OCI-LY1 (cell line): ENCODE data around the gene COL16A1.

Experiments used
- H2AFZ ChIP-seq: fragments of 200-600 bp; sonication (generic), shearing (Covaris generic); 2 replicates; pipeline ENCODE4 v1.6.0; 2014; ENCODE audit warnings: antibody characterized with exemption, mild to moderate bottlenecking, low read length
- H3F3A ChIP-seq: fragments of 200-600 bp; sonication (generic), shearing (Covaris generic); 2 replicates; pipeline ENCODE4 v1.6.0; 2014; ENCODE audit warnings: mild to moderate bottlenecking, antibody characterized with exemption, low read length, moderate library complexity; ENCODE audit not compliant: insufficient read depth
- H3K27ac ChIP-seq: fragments of 200-600 bp; sonication (generic); 2 replicates; pipeline ENCODE4 v1.5.1; 2014; ENCODE audit warnings: low read length, mixed run types, mild to moderate bottlenecking, low read depth; ENCODE audit not compliant: poor library complexity, severe bottlenecking
- H3K27me3 ChIP-seq: fragments of 200-600 bp; sonication (generic); 2 replicates; pipeline ENCODE4 v1.6.0; 2014; ENCODE audit warnings: antibody characterized with exemption, mild to moderate bottlenecking, low read length, moderate library complexity; ENCODE audit not compliant: insufficient read depth
- H3K36me3 ChIP-seq: fragments of 200-600 bp; sonication (generic); 2 replicates; pipeline ENCODE4 v1.6.1; 2014; ENCODE audit warnings: mild to moderate bottlenecking, antibody characterized with exemption, low read length, moderate library complexity, mixed read lengths; ENCODE audit not compliant: insufficient read depth
- H3K4me1 ChIP-seq: fragments of 200-600 bp; sonication (generic); 2 replicates; pipeline ENCODE4 v1.5.1; 2014; ENCODE audit warnings: mild to moderate bottlenecking, low read length, moderate library complexity; ENCODE audit not compliant: insufficient read depth, severe bottlenecking
- H3K4me2 ChIP-seq: fragments of 200-600 bp; sonication (generic), shearing (Covaris generic); 2 replicates; pipeline ENCODE4 v1.6.1; 2014; ENCODE audit warnings: low read length
- H3K4me3 ChIP-seq: fragments of 200-600 bp; sonication (generic); 2 replicates; pipeline ENCODE4 v1.5.1; 2014; ENCODE audit warnings: low read length, low read depth, mild to moderate bottlenecking, mixed read lengths; ENCODE audit not compliant: poor library complexity, severe bottlenecking
- H3K79me2 ChIP-seq: fragments of 200-600 bp; shearing (Covaris generic); 2 replicates; pipeline ENCODE4 v1.6.1; 2016; ENCODE audit warnings: mixed run types, low read length, mixed read lengths; ENCODE audit not compliant: insufficient read depth
- H3K9ac ChIP-seq: fragments of 200-600 bp; sonication (generic), shearing (Covaris generic); 2 replicates; pipeline ENCODE4 v1.6.1; 2014; ENCODE audit warnings: mild to moderate bottlenecking, low read length, mixed read lengths
- H3K9me2 ChIP-seq: fragments of 200-600 bp; sonication (generic), shearing (Covaris generic); 2 replicates; pipeline ENCODE4 v1.6.1; 2014; ENCODE audit warnings: low read depth, mild to moderate bottlenecking, low read length, mixed read lengths
- H3K9me3 ChIP-seq: fragments of 200-600 bp; shearing (Covaris generic); 2 replicates; pipeline ENCODE4 v1.6.1; 2014; ENCODE audit warnings: low read length, mixed read lengths
- H4K20me1 ChIP-seq: fragments of 200-600 bp; sonication (generic), shearing (Covaris generic); 2 replicates; pipeline ENCODE4 v1.6.0; 2016; ENCODE audit warnings: mild to moderate bottlenecking, low read length; ENCODE audit not compliant: insufficient read depth
- EZH2 ChIP-seq: fragments of 200-600 bp; sonication (generic), shearing (Covaris generic); IDR thresholded peaks from 2 replicates; pipeline ENCODE4 v1.8.0; 2017; ENCODE audit warnings: borderline replicate concordance, mixed run types, mild to moderate bottlenecking, antibody characterized with exemption, low read length, moderate library complexity, mixed read lengths
- TF ChIP-seq, protein P1 (sequence below): fragments of 200-600 bp; sonication (generic), shearing (Covaris generic); IDR thresholded peaks from 2 replicates; pipeline ENCODE4 v1.5.1; 2017; ENCODE audit warnings: mild to moderate bottlenecking, antibody characterized with exemption, low read length, moderate library complexity, mixed read lengths

Gene COL16A1

GRCh38 chr1:31639543-31639942 is 64.3 kb downstream of the COL16A1 start:
- no peaks in the 10 kb centered on the region for H3K27me3 ChIP-seq
- H4K20me1 ChIP-seq, result no peaks in the 10 kb centered on the region
- H3K4me2 ChIP-seq, result peak overlapping the region; percentile 18; the same call in 1 of the 2 replicates
- H2AFZ ChIP-seq, result no peak overlapping the region
- H3F3A ChIP-seq, result no peaks in the 10 kb centered on the region
- peaks cover 14% of the 10 kb centered on the region; the same call in 1 of the 2 replicates for H3K36me3 ChIP-seq
- H3K9me3 ChIP-seq, result no peaks in the 10 kb centered on the region
- H3K4me1 ChIP-seq, result peaks cover 40% of the 10 kb centered on the region
- no peak for TF ChIP-seq EZH2
- TF ChIP-seq, protein P1, sequence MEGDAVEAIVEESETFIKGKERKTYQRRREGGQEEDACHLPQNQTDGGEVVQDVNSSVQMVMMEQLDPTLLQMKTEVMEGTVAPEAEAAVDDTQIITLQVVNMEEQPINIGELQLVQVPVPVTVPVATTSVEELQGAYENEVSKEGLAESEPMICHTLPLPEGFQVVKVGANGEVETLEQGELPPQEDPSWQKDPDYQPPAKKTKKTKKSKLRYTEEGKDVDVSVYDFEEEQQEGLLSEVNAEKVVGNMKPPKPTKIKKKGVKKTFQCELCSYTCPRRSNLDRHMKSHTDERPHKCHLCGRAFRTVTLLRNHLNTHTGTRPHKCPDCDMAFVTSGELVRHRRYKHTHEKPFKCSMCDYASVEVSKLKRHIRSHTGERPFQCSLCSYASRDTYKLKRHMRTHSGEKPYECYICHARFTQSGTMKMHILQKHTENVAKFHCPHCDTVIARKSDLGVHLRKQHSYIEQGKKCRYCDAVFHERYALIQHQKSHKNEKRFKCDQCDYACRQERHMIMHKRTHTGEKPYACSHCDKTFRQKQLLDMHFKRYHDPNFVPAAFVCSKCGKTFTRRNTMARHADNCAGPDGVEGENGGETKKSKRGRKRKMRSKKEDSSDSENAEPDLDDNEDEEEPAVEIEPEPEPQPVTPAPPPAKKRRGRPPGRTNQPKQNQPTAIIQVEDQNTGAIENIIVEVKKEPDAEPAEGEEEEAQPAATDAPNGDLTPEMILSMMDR, result no peak
- H3K9me2 ChIP-seq, result no peaks in the 10 kb centered on the region
- H3K9ac ChIP-seq, result no peak overlapping the region; the same call in 1 of the 2 replicates
- H3K27ac ChIP-seq, result no peak overlapping the region
- H3K79me2 ChIP-seq, result peaks cover 62% of the 10 kb centered on the region
- H3K4me3 ChIP-seq, result no peak overlapping the region

GRCh38 chr1:31637915-31638673 is 65.7 kb downstream of the COL16A1 start:
- Histone ChIP-seq H3K36me3 (peaks cover 26% of the 10 kb centered on the region; the same call in 1 of the 2 replicates), H3K4me3 (no peak overlapping the region), H3K9me2 (no peaks in the 10 kb centered on the region), H3K27ac (no peak overlapping the region), H2AFZ (no peak overlapping the region), H3K4me1 (peaks cover 30% of the 10 kb centered on the region), H3K9ac (no peak overlapping the region), H3K79me2 (peaks cover 54% of the 10 kb centered on the region), H3K4me2 (no peak overlapping the region), H4K20me1 (no peaks in the 10 kb centered on the region), H3K27me3 (no peaks in the 10 kb centered on the region), H3K9me3 (no peaks in the 10 kb centered on the region), H3F3A (no peaks in the 10 kb centered on the region)
- TF ChIP-seq EZH2, result no peak
- TF ChIP-seq, protein P1, result no peak

DNA sequence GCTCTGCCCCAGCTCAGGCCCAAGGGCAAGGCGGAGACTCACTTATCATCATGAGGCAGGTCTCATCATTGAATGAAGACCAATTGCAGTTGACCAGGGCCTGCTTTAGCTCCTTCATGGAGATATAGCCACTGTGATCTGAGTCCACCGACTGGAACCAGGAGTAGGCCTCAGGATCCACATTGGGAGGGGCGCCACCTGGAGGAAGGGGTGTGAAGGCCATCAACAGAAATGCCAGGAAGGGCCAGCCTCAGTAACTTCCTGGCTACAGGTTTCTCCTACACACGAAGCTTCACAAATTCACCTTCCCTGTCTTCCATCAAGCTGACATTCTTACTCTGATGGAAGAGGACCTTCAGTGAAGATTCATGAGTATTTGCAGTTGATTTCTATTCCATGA is 70.7 kb downstream of the COL16A1 start:
- Histone ChIP-seq H3K27ac (no peak overlapping the region), H3K4me1 (peaks cover 2% of the 10 kb centered on the region), H3K9ac (no peak overlapping the region), H3F3A (no peaks in the 10 kb centered on the region), H3K36me3 (peaks cover 70% of the 10 kb centered on the region), H3K27me3 (no peaks in the 10 kb centered on the region), H3K9me3 (no peaks in the 10 kb centered on the region), H2AFZ (no peak overlapping the region), H3K4me2 (no peak overlapping the region), H4K20me1 (no peaks in the 10 kb centered on the region), H3K4me3 (no peak overlapping the region), H3K79me2 (peaks cover 14% of the 10 kb centered on the region), H3K9me2 (no peaks in the 10 kb centered on the region)
- TF ChIP-seq EZH2, result no peak
- TF ChIP-seq, protein P1, result peak; percentile 58
